Renal pelvis (tissue), 12 donors: ENCODE data around the gene ICOS. TPM values are rescaled to one million over a fixed set of nuclear protein-coding genes. Genes with fewer than 3 reads are reported as not detected.

Source experiments
- DNase-seq: peaks from one replicate; pipeline ENCODE4 v3.0.0-alpha.2; 2013
- long read RNA-seq, 16 experiments: transcript quantifications; one replicate each; lab custom pipeline, GENCODE V29; 2026
- polyA plus RNA-seq, 3 donors: library from polyadenylated mRNA; unstranded; fragments of 120-200 nt; gene quantifications; one replicate each; pipeline ENCODE4 v1.2.1, GENCODE V29; 2013; ENCODE audit not compliant: insufficient read length in 3 of 3

Gene ICOS
- under 1 TPM in 1 of 3 donors, not detected in 2; 0.06 TPM for polyA plus RNA-seq
- long read RNA-seq, donor 1 = 0 reads
- long read RNA-seq, donor 2, partial matches to known transcripts = 0 of 1 reads
- long read RNA-seq, donor 2, other reads (novel, unspliced or antisense) = 0 of 1 reads
- long read RNA-seq, donor 3 = 0 reads
- long read RNA-seq, donor 4 = 0 reads
- long read RNA-seq, donor 5 = 0 reads
- long read RNA-seq, donor 6 = 0 reads
- long read RNA-seq, donor 7 = 0 reads
- long read RNA-seq, donor 8 = 0 reads
- long read RNA-seq, donor 9 = 0 reads
- long read RNA-seq, donor 10 = 0 reads
- long read RNA-seq, donor 11 = 0 reads
- long read RNA-seq, donor 12 = 0 reads
- long read RNA-seq, donor 13 = 0 reads
- long read RNA-seq, donor 14 = 0 reads
- long read RNA-seq, donor 15 = 0 reads
- long read RNA-seq, donor 16 = 0 reads

GRCh38 chr2:203936535-203936934 lies at the start of gene ICOS:
Gene ICOS, plus strand, starts transcription at chr2:203936763. Its CDS starts 52 bp downstream, at chr2:203936815.
- DNase-seq = no peak

- DNase-seq = no peak
These were observed 48.9 kb upstream of the ICOS start for GRCh38 chr2:203887677-203888076.

- no peak for DNase-seq
These were observed 47.0 kb upstream of the ICOS start for GRCh38 chr2:203889542-203889941.

GRCh38 chr2:203889944-203890343 lies 46.6 kb upstream of the ICOS start:
- DNase-seq = no peak

- no peak for DNase-seq
These were observed 45.8 kb upstream of the ICOS start for GRCh38 chr2:203890733-203891132.

- DNase-seq = no peak
These were observed 45.1 kb upstream of the ICOS start for GRCh38 chr2:203891474-203891873.

GRCh38 chr2:203892207-203892606 lies 44.4 kb upstream of the ICOS start:
- no peak for DNase-seq

GRCh38 chr2:203893401-203893800 lies 43.2 kb upstream of the ICOS start:
- peak; percentile 15 for DNase-seq

- DNase-seq = no peak
These were observed 42.7 kb upstream of the ICOS start for GRCh38 chr2:203893840-203894239.

GRCh38 chr2:203894262-203894661 lies 42.3 kb upstream of the ICOS start:
- DNase-seq = no peak

- no peak for DNase-seq
These were observed 39.0 kb upstream of the ICOS start for GRCh38 chr2:203897544-203897943.

GRCh38 chr2:203898657-203899056 lies 37.9 kb upstream of the ICOS start:
- DNase-seq = no peak

- peak; percentile 34 for DNase-seq
These were observed 36.3 kb upstream of the ICOS start for GRCh38 chr2:203900253-203900652.

GRCh38 chr2:203904022-203904421 lies 32.5 kb upstream of the ICOS start:
- no peak for DNase-seq

- DNase-seq = no peak
These were observed 30.9 kb upstream of the ICOS start for GRCh38 chr2:203905656-203906055.

- no peak for DNase-seq
These were observed 28.3 kb upstream of the ICOS start for GRCh38 chr2:203908066-203908796.

- no peak for DNase-seq
These were observed 27.8 kb upstream of the ICOS start for GRCh38 chr2:203908797-203909185.

GRCh38 chr2:203909261-203909967 lies 27.1 kb upstream of the ICOS start:
- DNase-seq = peak; percentile 71

- no peak for DNase-seq
These were observed 26.6 kb upstream of the ICOS start for GRCh38 chr2:203909974-203910373.

GRCh38 chr2:203913947-203914346 lies 22.6 kb upstream of the ICOS start:
- no peak for DNase-seq

- no peak for DNase-seq
These were observed 21.9 kb upstream of the ICOS start for GRCh38 chr2:203914546-203915182.

GRCh38 chr2:203915256-203915655 lies 21.3 kb upstream of the ICOS start:
- DNase-seq = no peak
